GM18526 (cell line): ENCODE results near the gene BOD1L2.

Experiments
- POLR2A ChIP-seq: IDR thresholded peaks from 3 replicates; pipeline ENCODE4 v1.6.1; 2011; ENCODE audit not compliant: insufficient read length; ENCODE audit errors: extremely low read depth

The BOD1L2 gene

GRCh38 chr18:57146956-57147636 is at the start of gene BOD1L2:
Gene BOD1L2 (plus strand): TSS chr18:57147087. CDS start chr18:57147313, 226 bp downstream.
- no peak for TF ChIP-seq POLR2A

GRCh38 chr18:57107140-57107832 is 39.6 kb upstream of the BOD1L2 start:
- TF ChIP-seq POLR2A: no peak

- TF ChIP-seq POLR2A: no peak
Observed at GRCh38 chr18:57110290-57110689, 36.6 kb upstream of the BOD1L2 start.

DNA sequence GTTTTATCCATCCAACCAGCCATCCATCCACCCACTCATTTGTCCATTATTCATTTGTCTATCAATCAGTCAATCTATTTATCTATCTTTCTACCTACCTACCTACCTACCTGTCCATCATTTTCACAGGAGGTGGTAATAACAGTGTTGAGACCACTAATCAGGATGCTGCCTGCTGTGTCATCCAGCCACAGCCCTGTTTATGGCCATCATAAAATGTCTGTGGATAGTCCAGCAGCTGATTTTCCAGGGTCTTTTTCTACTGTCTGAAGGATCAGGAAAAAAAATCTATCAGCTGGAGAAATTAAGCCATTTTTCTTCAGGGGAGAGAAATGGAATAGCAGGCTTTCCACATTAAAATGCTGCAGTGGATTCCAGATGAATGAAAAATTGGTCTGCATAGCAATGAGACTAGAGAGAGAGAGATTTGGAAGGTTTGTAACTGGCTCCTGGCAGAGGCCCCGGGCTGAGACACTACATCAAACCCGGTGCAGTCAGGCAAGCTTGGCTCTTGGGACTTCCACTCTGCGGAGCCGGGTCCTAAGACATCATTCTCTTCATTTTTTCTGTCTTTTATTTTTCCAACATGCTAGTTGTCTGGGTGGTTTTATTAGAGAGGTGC is 33.0 kb upstream of the BOD1L2 start:
- no peak for TF ChIP-seq POLR2A

DNA sequence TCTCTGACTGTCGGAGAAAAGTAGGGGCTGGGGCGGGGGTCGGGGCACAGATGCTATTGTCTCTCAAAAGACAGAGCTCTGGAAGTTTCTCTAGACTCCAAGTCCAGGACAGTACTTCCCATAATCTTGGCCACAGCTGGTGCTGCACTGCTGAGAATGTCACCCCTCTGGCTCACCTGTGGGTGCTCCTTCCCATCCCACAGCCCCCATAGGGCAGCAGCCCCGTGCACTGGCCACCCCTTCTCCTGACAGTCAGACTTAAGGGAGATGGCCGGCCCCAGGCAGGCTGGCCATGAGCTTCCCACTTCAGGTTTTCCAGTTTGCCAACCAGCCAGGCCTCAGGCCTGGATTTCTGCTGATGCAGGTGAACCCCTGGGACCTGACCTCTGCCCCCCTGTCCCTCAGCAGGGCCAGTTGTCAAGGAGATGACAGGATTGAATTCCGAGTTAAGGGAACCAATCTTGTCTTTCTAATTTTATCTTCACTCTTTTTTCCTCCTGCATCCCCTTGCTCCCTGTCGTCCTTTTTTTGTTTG is 30.2 kb upstream of the BOD1L2 start:
- TF ChIP-seq POLR2A: no peak

DNA sequence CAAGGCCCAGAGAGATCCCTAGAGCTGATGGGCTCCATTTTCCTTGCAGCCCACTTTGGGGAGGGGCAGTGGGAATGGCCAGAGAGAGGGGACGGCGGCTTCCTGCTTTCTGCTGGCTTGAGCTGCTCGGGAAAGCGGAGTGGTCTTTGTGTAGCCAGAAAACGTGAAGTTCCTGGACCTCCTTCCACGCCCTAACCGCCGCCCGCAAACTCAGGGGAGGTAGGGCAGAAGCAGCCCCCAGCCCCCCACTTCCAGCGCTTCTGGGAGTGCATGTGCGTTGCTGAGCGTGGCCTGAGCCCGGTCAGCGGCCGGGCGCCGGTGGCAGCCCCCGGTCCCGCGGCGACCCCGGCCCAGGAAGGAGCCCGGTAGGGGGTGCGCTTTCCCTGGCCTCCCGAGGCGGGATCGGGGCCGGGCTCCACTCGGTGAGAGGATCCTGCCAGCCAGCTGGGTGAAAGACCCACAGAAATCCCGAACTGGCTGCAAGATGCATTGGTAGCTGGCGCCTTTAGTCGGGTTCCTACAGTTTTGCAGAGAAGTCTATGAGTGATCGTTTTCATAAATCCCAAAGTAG is 25.3 kb upstream of the BOD1L2 start:
- no peak for TF ChIP-seq POLR2A

- TF ChIP-seq POLR2A: no peak
Observed at GRCh38 chr18:57122936-57123510, 23.9 kb upstream of the BOD1L2 start.

DNA sequence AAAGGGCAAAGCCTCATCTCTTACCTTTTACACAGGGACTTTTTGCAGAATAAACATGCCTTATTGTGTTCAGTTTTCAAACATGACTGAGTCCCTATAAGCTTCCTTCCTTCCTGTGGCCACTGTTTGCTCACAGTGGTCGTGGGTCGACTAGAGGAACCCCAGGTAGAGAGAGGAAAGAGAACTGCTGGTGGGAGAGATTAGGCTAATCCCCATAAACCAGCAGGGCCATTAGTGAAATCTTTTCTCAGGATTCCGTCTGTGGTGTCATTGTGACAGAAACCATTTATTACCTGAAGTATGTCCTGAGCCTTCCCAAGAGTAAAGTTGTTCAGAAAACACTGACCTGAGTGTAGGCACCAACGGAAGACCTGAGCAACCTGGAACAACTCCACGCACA is 21.3 kb upstream of the BOD1L2 start:
- TF ChIP-seq POLR2A: no peak

DNA sequence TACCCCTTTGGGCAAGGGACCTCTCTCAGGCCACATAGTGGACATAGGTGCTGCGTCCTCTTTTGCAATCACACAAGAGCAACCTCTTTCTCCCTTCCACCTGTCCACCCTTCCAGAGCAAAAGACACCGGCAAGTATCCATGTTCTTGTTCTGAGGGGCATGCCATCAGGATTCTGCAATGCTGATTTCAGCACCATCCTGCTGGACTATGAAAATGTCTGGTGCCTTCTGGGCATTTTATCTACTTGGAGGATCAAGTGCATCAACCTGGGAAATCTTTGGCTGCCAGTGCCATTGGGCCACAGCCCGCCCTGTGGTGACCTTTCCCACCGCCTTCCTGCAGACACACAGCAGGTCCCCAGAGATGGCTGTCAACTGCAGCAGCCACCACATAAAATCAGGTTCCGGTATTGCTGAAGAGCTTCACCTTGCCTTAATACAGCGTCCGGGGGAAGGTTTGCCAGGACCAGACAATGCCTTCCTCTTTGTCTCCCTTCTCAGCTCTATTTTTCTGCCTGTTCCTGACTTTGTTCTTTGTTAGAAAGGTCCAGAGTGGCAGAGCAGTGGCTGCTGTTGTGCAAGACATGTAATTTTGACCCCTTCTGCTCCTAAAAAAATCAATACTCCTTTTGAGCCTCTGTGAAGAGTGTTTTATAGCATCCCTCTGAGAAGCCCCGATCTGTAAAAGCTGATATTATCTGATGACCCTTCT is 18.5 kb upstream of the BOD1L2 start:
- TF ChIP-seq POLR2A: no peak

DNA sequence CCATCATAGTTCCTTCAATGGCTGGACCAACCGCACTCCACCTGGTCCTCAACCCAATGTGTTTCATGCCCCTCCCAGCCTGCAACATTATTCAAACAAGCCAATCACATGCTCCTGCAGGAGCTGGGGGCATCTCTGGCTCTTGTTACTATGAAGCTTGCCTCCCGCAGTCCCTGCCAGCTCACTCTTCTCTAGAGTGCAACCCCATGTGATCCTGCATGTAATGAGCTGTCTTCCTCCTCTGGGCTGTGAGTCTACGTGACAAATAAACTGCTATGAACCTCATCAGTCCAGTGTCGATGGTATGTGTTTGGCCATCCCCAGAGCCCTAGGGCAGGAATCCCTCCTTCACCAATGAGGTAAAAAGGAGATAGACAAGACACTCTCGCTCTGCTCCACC is 15.8 kb upstream of the BOD1L2 start:
- no peak for TF ChIP-seq POLR2A

DNA sequence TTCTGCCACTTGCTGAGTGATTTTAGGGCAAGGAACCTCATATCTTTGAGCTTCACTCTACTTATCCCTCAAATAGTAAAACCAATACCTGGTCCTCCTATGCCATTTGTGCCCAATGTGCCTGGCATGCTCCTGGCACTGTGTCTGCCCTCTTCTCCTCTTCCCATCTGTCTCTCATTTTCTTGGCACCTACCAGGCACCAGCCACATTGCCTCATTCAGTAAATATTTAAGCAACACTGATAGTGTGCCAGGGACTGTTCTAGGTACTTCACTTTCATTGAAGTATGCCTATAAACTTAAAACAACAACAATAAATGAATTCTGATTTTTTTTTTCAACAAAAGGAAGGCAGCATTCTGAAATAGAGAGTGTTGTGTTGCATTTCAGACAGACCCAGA is 15.1 kb upstream of the BOD1L2 start:
- TF ChIP-seq POLR2A: no peak

DNA sequence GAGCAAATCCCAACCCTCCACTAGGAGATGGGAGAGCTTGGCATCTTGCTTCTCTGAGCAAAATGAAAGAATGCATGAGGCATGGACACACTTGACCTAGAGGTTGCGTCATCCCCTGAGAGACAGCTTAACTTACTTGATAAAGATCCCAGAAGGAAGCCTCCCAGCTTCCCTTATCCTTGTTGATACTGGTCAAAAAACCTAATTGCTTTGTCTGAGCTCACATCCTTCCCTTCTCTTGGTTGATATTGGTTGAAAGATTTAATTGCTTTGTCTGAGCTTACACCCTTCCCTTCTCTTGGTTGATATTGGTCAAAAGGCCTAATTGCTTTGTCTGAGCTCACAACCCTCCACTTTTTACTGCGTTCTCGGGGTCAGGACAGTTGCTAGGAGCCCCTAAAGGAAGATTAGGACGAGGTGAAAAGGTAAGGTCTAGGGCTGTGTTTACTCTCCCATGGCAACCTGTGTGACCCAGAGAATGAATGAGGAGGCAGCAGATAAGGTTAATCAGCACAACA is 12.2 kb upstream of the BOD1L2 start:
- no peak for TF ChIP-seq POLR2A

GRCh38 chr18:57135699-57136098 is 11.2 kb upstream of the BOD1L2 start:
- no peak for TF ChIP-seq POLR2A

DNA sequence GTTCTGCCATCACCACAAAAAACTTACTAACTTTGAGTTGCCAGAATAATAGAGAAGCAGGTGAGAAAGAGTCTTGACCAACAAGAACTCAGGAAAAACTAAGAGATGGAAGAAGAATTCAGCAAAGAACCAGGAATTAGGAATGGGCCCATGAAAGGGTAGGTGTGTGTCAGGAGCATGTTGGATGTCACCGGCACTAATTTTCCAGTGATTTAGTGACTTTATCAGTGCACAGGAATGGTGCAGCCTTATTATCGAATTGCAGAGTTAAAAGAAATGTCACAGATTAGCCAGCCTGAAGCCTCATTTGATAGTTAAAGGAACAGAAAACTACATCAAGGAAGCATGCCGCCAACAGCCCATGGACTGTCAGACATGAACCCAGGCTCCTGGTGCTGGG is 9.0 kb upstream of the BOD1L2 start:
- TF ChIP-seq POLR2A: no peak

DNA sequence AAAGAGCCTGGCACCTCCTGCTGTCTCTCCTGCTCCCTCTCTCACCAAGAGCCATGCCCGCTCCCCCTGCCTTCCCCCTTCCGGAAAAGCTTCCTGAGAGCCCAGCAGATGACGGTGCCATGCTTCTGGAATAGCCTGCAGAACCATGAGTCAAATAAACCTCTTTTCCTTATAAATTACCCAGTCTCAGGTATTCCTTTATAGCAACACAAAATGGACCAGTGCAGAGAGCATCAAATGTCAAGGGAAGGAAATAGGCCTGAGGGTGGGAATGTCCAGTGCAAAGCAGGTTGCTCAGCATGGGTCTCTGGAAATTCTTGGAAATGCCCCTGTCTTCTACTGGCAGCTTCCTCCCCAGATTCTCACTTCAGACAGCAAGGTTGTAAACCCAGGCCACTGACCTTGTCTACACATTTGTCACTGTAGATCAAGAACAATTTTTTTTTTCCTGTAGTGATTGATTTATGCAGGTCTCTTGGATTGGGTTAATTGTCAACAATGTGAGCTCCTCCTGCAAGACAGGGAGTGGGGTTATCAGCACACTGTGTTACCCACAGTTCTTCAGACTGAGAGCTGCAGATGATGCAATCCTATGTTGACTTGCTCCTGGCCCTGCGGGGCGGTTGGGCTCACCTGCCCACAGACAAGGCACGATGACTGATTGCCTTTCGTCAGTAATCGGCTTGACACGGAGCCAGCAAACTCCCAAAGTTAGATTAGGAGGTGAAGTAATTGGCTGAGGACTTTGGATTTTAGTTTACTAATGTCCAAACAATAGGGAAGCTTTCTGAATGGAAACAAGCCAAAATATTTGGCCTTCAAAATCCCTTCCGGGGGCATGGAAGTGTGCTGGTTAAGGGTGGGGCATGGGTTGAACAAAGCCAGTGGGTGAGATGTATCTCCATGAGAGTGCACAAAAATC is 5.4 kb upstream of the BOD1L2 start:
- no peak for TF ChIP-seq POLR2A
